ENCODE data around the gene SPTBN5. TPM values are rescaled to one million over a fixed set of nuclear protein-coding genes. Genes with fewer than 3 reads are reported as not detected.

The SPTBN5 gene
- total and polyA plus RNA-seq, 3 donors from 2014 or later, result 1.4 to 3.1 (median 1.4) TPM

DNA sequence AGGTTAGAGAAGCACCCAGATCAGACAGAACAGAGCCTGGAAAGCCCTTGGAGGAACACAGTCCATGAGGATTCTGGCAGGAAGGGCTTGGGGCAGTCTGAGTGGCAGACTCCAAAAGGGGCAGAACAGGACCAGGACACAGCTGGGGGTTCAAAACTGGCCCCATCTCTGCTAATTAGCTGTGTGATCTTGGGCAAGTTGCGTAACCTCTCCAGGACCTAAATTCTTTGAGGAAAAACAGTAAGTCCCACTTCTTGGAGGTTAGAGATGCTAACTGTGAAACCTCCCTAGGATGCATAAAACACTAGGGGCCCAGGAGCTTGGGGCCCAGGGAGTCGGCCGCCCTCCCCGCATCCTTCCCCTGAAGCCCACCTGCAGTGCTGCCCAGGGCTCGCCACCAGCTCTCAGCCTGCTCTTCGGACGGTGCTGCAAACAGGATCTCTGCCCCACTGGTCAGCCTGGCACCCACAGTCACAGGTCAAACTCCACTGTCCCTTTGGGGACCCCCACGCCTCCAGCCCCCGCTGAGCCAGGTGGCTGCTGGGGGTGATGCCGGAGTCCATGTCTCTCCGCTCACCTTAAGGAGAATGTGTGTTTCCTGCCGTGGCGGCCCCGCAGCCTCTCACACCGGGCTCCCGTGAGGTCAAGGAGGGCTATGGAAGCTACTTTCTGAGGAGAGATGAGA is 43.2 kb downstream of the SPTBN5 start:
- intact Hi-C loops (cut with DNase I; ENCODE audit: low total_unique reads), result no loop called here
- Histone ChIP-seq H3K4me1 (peaks cover 5% of the 10 kb centered on the region), H3K4me3 (no peak overlapping the region), H3K9me3 (no peaks in the 10 kb centered on the region), H3K36me3 (ENCODE audit: low read depth, missing control alignments) (no peaks in the 10 kb centered on the region), H3K27me3 (no peaks in the 10 kb centered on the region), H3K27ac (no peak overlapping the region)
- TF ChIP-seq CTCF (IDR thresholded peaks at IDR 0.05) (no peak), POLR2A (IDR thresholded peaks at IDR 0.05) (no peak)
- WGBS, 2 donors, result 61 to 85% methylated on average over 6 to 13 of the region's 16 CpGs
- no peak for DNase-seq

DNA sequence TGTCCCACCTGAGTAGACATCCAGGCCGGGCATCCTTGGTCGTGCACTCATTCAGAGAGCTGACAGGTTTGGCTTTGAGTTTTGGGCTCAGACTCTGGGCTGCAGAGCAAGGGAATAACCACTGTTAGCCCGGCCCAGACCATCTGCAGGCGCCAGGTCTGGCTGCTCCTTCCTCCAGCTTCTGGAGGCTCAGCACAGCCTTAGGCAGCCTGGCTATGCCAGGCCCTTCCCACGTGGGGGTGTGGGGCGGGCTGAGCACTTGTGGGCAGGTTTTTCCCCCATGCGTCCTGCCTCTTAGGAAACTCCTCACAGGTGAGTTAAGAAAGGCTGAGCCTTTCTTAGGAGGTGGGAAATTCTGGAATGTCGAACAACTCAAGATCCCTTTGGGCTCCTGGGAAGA is 44.0 kb downstream of the SPTBN5 start:
- H3K9me3 ChIP-seq, result no peaks in the 10 kb centered on the region
- TF ChIP-seq CTCF (IDR thresholded peaks at IDR 0.05) (no peak), POLR2A (IDR thresholded peaks at IDR 0.05) (no peak)
- intact Hi-C loops (cut with DNase I; ENCODE audit: low total_unique reads), result no loop called here

GRCh38 chr15:41849204-41849603 is 44.6 kb downstream of the SPTBN5 start:
- DNase-seq, result no peak
- intact Hi-C loops (cut with DNase I; ENCODE audit: low total_unique reads), result no loop called here
- no peaks in the 10 kb centered on the region for H3K27me3 ChIP-seq
- WGBS, 2 donors, result 82 to 88% methylated on average over 6 of the region's 6 CpGs
- TF ChIP-seq CTCF (IDR thresholded peaks at IDR 0.05), result no peak
- no peak for TF ChIP-seq POLR2A (IDR thresholded peaks at IDR 0.05)
- H3K9me3 ChIP-seq, result no peaks in the 10 kb centered on the region
- H3K4me3 ChIP-seq, result no peak overlapping the region
- H3K36me3 ChIP-seq (ENCODE audit: low read depth, missing control alignments), result no peaks in the 10 kb centered on the region
- no peaks in the 10 kb centered on the region for H3K4me1 ChIP-seq
- H3K27ac ChIP-seq, result no peak overlapping the region

More for the DNA sequence above, 44.0 kb downstream of the SPTBN5 start:
- H3K4me3 ChIP-seq, result no peak overlapping the region
- no peaks in the 10 kb centered on the region for H3K4me1 ChIP-seq
- H3K27me3 ChIP-seq, result no peaks in the 10 kb centered on the region
- H3K36me3 ChIP-seq (ENCODE audit: low read depth, missing control alignments), result no peaks in the 10 kb centered on the region
- DNase-seq, result no peak
- no peak overlapping the region for H3K27ac ChIP-seq
- 71 to 100% methylated on average over 1 to 8 of the region's 8 CpGs for WGBS, 2 donors

DNA sequence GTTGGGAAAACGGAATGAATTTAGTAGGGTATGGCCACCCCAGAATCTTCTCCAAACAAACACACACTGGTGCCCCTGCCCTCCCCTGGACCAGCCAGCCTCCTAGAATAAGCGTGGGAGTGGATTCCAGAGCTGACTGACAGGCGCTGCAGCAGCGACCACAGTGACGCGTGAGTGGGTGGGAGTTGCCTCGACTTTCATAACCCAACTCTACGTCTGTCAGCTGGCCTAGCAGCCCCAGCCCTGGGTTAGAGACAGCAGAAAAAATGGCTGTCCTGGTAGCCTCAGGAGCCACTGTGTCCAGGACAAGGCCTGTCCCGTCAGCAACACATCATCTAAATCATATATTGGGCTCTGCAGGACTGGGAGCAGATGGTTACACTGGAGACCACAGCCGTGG is 45.2 kb downstream of the SPTBN5 start:
- Histone ChIP-seq H3K27me3 (no peaks in the 10 kb centered on the region), H3K4me3 (no peak overlapping the region), H3K36me3 (ENCODE audit: low read depth, missing control alignments) (no peaks in the 10 kb centered on the region), H3K9me3 (no peaks in the 10 kb centered on the region), H3K4me1 (no peaks in the 10 kb centered on the region), H3K27ac (no peak overlapping the region)
- intact Hi-C loops (cut with DNase I; ENCODE audit: low total_unique reads), result no loop called here
- DNase-seq, result no peak
- WGBS, 2 donors, result 70 to 79% methylated on average over 10 of the region's 10 CpGs
- no peak for TF ChIP-seq CTCF (IDR thresholded peaks at IDR 0.05)
- TF ChIP-seq POLR2A (IDR thresholded peaks at IDR 0.05), result no peak

- no peaks in the 10 kb centered on the region for H3K9me3 ChIP-seq
- no peak for TF ChIP-seq POLR2A (IDR thresholded peaks at IDR 0.05)
- no peak for TF ChIP-seq CTCF (IDR thresholded peaks at IDR 0.05)
- DNase-seq, result no peak
- WGBS, 2 donors, result 95 to 97% methylated on average over 6 to 9 of the region's 9 CpGs
- intact Hi-C loops (cut with DNase I; ENCODE audit: low total_unique reads), result no loop called here
- H3K36me3 ChIP-seq (ENCODE audit: low read depth, missing control alignments), result no peaks in the 10 kb centered on the region
- H3K27ac ChIP-seq, result no peak overlapping the region
- no peak overlapping the region for H3K4me3 ChIP-seq
- H3K4me1 ChIP-seq, result no peaks in the 10 kb centered on the region
- no peaks in the 10 kb centered on the region for H3K27me3 ChIP-seq
These were observed 45.9 kb downstream of the SPTBN5 start for GRCh38 chr15:41847981-41848380.

All from testis (tissue), 3 donors.